Stimulated activated CD4-positive, alpha-beta T cell treated with anti-CD3 and anti-CD28 coated beads, Interleukin-2, amount 100 ng/mL, for 24 hours (primary cell): Measurements from ENCODE around the gene TCEAL2.
"Not testable (repeated sequence)": the region's sequence is repeated elsewhere in the genome, so short reads cannot be mapped to it uniquely, and the experiment has no call there.

ENCODE experiments used
- DNase-seq, 2 donors: peaks; one replicate each; pipeline ENCODE4 v3.0.0-alpha.2; 2020

TCEAL2 gene

GRCh38 chrX:102125436-102125835 is at the start of gene TCEAL2:
TCEAL2 (plus strand) TSS chrX:102125679; CDS start chrX:102126831, 1,152 bp downstream.
- DNase-seq: peak in 1 of 2 donors; percentile 14

- no peak for DNase-seq
Observed at GRCh38 chrX:102077426-102077825, 48.1 kb upstream of the TCEAL2 start.

GRCh38 chrX:102085706-102086105 is 39.8 kb upstream of the TCEAL2 start:
- no peak for DNase-seq

- no peak for DNase-seq
Observed at GRCh38 chrX:102113367-102113766, 12.1 kb upstream of the TCEAL2 start.

GRCh38 chrX:102115748-102116147 is 9.7 kb upstream of the TCEAL2 start:
- no peak for DNase-seq

- DNase-seq: not testable (repeated sequence)
Observed at GRCh38 chrX:102125014-102125413, 465 bp upstream of the TCEAL2 start.

DNA sequence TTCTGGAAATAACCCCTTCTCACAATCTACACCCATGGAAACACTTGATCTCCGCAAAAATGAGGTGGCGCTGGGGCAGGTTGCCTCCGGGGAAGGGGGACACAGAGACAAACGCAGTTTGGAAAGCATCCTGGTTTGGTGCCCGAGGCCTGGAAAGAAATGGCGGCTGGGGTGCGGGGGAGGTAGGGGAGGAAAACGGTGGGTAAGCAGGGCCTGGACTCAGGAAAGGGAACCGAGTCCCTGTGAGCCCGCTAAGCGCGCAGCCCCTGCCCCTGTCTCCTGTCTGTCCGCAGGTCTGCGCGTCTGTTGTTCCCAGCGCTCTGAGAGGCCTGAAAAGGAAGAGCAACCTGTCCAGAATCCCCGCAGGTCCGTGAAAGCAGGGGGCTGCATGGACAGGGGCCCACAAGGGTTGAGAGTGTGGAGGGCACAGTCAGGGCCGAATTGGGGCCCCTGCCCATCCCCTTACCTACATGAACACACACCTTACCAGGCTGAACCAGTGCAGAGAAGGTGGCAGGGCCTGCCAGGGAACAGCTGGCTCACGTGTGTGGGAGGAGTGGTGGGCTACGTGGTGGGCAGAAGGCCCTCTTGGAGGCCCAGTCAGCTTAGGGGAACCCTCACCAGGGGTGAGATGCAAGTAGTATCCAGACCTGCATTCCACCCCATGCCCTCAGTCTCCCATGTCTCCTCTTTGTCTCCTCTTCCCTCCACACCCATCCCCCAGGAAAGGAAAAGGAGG is 770 bp downstream of the TCEAL2 start:
- DNase-seq: not testable (repeated sequence)

GRCh38 chrX:102126863-102127262 is 1.4 kb downstream of the TCEAL2 start:
- no peak for DNase-seq

DNA sequence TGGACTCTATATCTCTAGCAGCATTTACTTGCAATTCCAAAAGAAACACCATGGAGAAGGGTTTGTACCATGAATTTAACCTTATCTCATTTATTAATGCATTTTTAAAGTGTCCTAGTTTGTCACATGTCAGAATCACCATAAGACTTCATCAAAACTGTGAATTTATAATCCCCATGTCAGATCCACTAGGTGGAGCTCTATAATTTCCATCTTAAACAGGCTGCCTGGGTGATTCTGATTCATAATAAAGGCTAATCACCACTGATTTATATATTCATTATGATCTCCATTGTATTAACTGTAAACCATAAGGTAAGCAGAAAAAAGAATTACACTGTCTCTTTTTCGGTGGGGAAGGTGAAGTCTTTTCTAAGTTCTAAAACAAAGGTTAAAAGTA is 4.0 kb downstream of the TCEAL2 start:
- no peak for DNase-seq

- no peak for DNase-seq
Observed at GRCh38 chrX:102138064-102138463, 12.6 kb downstream of the TCEAL2 start.

DNA sequence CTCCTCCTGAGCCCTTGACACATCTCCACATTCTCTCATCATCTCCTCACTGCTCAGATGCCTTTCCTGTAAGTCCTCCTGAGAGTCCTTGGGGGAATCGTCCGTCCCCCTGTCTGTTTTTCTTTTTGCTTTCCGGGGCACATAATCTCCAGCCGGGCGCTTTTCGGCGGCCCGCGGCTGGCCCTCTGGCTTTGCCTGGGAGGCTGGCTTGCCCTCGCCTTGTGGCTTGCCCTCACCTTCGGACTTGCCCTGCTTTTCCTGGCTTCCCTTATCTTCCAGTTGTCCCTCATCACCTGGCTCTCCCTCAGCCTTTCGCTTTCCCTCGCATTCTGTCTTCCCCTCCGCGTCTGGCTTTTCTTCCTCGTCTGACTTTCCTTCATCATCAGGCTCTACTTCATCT is 15.4 kb downstream of the TCEAL2 start:
- not testable (repeated sequence) for DNase-seq

DNA sequence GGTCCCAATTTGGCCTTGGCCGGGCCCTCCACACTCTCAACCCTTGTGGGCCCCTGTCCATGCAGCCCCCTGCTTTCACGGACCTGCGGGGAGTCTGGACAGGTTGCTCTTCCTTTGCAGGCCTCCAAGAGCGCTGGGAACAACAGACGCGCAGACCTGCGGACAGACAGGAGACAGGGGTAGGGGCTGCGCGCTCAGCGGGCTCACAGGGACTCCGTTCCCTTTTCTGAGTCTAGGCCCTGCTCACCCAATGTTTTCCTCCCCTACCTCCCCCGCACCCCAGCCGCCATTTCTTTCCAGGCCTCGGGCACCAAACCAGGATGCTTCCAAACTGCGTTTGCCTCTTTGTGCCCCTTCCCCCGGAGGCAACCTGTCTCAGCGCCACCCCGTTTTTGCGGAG is 16.2 kb downstream of the TCEAL2 start:
- DNase-seq: not testable (repeated sequence)

DNA sequence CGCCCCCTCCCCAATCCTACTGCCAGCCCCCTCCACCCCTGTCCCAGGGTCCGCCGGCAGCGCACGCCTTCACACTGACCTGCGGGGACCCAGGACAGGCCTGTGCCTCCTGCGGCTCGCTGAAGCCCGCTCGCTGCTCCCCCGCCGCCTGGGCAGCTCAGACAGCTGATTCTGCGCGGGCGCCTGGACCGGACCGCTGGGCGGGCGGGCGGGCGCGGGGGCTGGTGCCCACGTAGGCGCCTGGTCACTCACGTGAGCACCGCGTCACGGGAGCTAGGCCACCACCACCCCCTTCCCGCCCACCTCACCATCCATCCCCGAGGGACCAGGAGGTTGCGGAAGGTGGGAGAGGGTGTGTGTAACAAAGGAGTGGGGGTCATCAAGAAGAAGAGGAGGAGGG is 16.8 kb downstream of the TCEAL2 start, which contains the start of gene TCEAL6:
Gene TCEAL6 (minus strand): TSS at position 208 of the 400 bp plus-strand sequence.
- DNase-seq: not testable (repeated sequence)

- peak; percentile 15 to 17 for DNase-seq
Observed at GRCh38 chrX:102154218-102154860, 28.9 kb downstream of the TCEAL2 start.

DNA sequence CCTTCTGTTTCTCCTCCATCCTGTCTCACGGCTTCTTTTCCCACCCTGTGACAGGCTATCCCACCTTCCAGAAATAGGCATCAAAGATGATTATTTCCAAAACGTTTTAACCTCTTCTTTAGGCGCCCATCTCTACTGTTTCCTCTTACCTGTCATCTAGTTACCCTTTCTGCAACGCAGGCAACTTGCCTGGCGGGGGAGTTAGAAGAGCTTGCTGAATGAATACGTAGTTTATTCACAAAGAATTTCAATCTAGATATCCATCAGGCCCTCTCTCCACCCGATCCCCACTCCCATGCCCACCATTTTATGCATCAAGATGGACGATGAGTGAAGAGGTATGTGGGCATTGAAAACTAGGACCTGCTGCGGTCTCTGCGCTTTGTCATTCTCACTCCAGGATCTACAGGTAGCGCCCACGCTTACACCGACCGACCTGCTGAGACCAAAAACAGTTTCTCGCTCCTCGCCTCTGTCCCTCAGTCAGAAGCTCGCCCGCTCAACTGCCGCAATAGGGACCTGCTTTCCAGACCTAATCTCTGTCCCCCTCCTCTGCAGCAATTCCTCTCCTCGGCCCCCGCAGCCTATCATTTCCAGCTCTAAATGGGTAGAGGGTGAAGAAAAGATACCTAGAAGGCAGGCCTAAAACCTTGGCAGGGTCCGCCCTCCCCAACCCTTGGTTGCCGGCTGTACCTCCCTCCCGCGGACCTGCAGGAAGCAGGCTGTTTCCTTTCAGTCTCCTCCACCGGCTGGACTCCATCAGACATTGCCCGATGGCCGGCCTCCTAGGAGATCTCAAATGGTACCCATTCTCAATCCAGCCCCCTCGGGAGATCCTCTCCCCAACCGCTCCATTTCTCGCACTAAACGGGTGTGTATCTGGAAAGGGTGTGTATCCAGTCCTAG is 29.7 kb downstream of the TCEAL2 start:
- peak; percentile 24 to 25 for DNase-seq

- peak; percentile 37 to 47 for DNase-seq
Observed at GRCh38 chrX:102155806-102156179, 30.3 kb downstream of the TCEAL2 start, which contains the start of gene BEX5. BEX5 (minus strand) TSS chrX:102155977; CDS start chrX:102154265, 1,712 bp downstream.
